Measurements from ENCODE around the gene ESAM.
"Not testable (repeated sequence)": the region's sequence is repeated elsewhere in the genome, so short reads cannot be mapped to it uniquely, and the experiment has no call there.

Gene ESAM

DNA sequence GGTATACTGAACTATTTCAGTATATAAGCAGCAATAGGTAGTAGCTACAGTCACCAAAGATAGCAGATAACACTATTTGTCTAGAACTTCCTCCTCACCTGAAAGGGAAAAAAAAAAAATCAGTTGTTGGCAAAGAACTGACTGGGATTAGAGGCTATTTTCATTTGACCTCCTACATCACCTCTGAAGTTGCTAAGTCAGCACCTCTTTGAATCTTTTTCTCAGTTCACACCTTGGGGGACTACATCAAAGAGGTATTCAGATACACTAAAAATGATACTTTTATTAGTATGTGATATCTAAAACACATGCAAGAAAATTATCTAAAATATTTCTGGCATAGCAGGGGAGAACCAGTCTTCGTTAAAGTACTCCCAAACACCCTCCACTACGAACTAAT is 22.0 kb upstream of the ESAM start:
- Histone ChIP-seq H3K36me3 (ENCODE audit: insufficient read depth, low read length) (no peaks in the 10 kb centered on the region), H3K9ac (ENCODE audit: insufficient read length) (no peak overlapping the region), H3K27ac (no peak overlapping the region), H3K4me3 (no peak overlapping the region), H3K9me3 (ENCODE audit: low read depth, low read length) (no peaks in the 10 kb centered on the region)
- TF ChIP-seq POLR2AphosphoS5 (IDR thresholded peaks at IDR 0.05; ENCODE audit: borderline replicate concordance, low read depth, low read length) (no peak), FOXP2 (optimal IDR thresholded peaks at IDR 0.05; ENCODE audit: control extremely low read depth, extremely low read length, insufficient read depth) (no peak), EZH2 (IDR thresholded peaks at IDR 0.05) (no peak)
- no peak for DNase-seq (ENCODE audit: low read depth, low spot score)

DNA sequence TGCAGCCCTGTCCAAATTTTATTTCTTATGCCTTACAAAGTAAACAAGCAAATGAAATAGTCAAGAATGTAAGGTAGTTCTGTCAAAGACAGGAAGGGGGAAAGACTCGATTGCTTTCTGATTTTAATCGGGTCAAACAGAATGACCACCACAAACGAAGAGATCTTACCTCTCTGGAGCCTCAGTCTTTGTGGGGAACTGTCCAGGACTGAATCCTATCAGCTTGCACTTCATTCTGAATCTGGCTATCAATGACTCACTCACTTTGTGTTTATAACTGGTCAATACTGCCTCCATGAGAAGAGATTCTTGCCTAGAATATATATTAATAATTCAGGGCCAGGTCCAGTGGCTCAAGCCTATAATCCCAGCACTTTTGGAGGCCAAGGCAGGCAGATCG is 20.9 kb upstream of the ESAM start:
- H3K4me3 ChIP-seq, result no peak overlapping the region
- no peaks in the 10 kb centered on the region for H3K36me3 ChIP-seq (ENCODE audit: insufficient read depth, low read length)
- H3K27ac ChIP-seq, result no peak overlapping the region
- DNase-seq (ENCODE audit: low read depth, low spot score), result no peak
- no peaks in the 10 kb centered on the region for H3K9me3 ChIP-seq (ENCODE audit: low read depth, low read length)
- no peak overlapping the region for H3K9ac ChIP-seq (ENCODE audit: insufficient read length)
- TF ChIP-seq POLR2AphosphoS5 (IDR thresholded peaks at IDR 0.05; ENCODE audit: borderline replicate concordance, low read depth, low read length), result no peak
- TF ChIP-seq EZH2 (IDR thresholded peaks at IDR 0.05), result no peak
- no peak for TF ChIP-seq FOXP2 (optimal IDR thresholded peaks at IDR 0.05; ENCODE audit: control extremely low read depth, extremely low read length, insufficient read depth)

GRCh38 chr11:124779568-124779967 is 17.5 kb upstream of the ESAM start:
- Histone ChIP-seq H3K9me3 (ENCODE audit: low read depth, low read length) (no peaks in the 10 kb centered on the region), H3K27ac (no peak overlapping the region), H3K4me3 (no peak overlapping the region), H3K9ac (ENCODE audit: insufficient read length) (no peak overlapping the region), H3K36me3 (ENCODE audit: insufficient read depth, low read length) (no peaks in the 10 kb centered on the region)
- no peak for TF ChIP-seq FOXP2 (optimal IDR thresholded peaks at IDR 0.05; ENCODE audit: control extremely low read depth, extremely low read length, insufficient read depth)
- no peak for TF ChIP-seq EZH2 (IDR thresholded peaks at IDR 0.05)
- DNase-seq (ENCODE audit: low read depth, low spot score), result no peak

- no peak overlapping the region for H3K9ac ChIP-seq (ENCODE audit: insufficient read length)
- DNase-seq (ENCODE audit: low read depth, low spot score), result no peak
- no peak for TF ChIP-seq POLR2AphosphoS5 (IDR thresholded peaks at IDR 0.05; ENCODE audit: borderline replicate concordance, low read depth, low read length)
- TF ChIP-seq FOXP2 (optimal IDR thresholded peaks at IDR 0.05; ENCODE audit: control extremely low read depth, extremely low read length, insufficient read depth), result no peak
- TF ChIP-seq EZH2 (IDR thresholded peaks at IDR 0.05), result no peak
- no peaks in the 10 kb centered on the region for H3K9me3 ChIP-seq (ENCODE audit: low read depth, low read length)
- H3K27ac ChIP-seq, result no peak overlapping the region
- no peaks in the 10 kb centered on the region for H3K36me3 ChIP-seq (ENCODE audit: insufficient read depth, low read length)
- no peak overlapping the region for H3K4me3 ChIP-seq
These were observed 16.2 kb upstream of the ESAM start for GRCh38 chr11:124778281-124778680.

GRCh38 chr11:124776865-124777645 is 15.0 kb upstream of the ESAM start:
- no peak overlapping the region for H3K27ac ChIP-seq
- H3K9me3 ChIP-seq (ENCODE audit: low read depth, low read length), result no peaks in the 10 kb centered on the region
- no peak overlapping the region for H3K4me3 ChIP-seq
- TF ChIP-seq POLR2AphosphoS5 (IDR thresholded peaks at IDR 0.05; ENCODE audit: borderline replicate concordance, low read depth, low read length), result no peak
- TF ChIP-seq FOXP2 (optimal IDR thresholded peaks at IDR 0.05; ENCODE audit: control extremely low read depth, extremely low read length, insufficient read depth), result no peak
- TF ChIP-seq EZH2 (IDR thresholded peaks at IDR 0.05), result no peak
- no peak for DNase-seq (ENCODE audit: low read depth, low spot score)
- H3K36me3 ChIP-seq (ENCODE audit: insufficient read depth, low read length), result no peaks in the 10 kb centered on the region; the same call in 1 of the 2 replicates
- H3K9ac ChIP-seq (ENCODE audit: insufficient read length), result no peak overlapping the region

GRCh38 chr11:124770959-124771358 is 8.9 kb upstream of the ESAM start:
- not testable (repeated sequence) for H3K4me3 ChIP-seq; H3K36me3 ChIP-seq (ENCODE audit: insufficient read depth, low read length); DNase-seq (ENCODE audit: low read depth, low spot score); H3K9ac ChIP-seq (ENCODE audit: insufficient read length); H3K27ac ChIP-seq; H3K9me3 ChIP-seq (ENCODE audit: low read depth, low read length)

- no peak for DNase-seq (ENCODE audit: low read depth, low spot score)
- Histone ChIP-seq H3K27ac (no peak overlapping the region), H3K36me3 (ENCODE audit: insufficient read depth, low read length) (peaks cover 5% of the 10 kb centered on the region)
These were observed 8.0 kb upstream of the ESAM start for GRCh38 chr11:124769806-124770774.

DNA sequence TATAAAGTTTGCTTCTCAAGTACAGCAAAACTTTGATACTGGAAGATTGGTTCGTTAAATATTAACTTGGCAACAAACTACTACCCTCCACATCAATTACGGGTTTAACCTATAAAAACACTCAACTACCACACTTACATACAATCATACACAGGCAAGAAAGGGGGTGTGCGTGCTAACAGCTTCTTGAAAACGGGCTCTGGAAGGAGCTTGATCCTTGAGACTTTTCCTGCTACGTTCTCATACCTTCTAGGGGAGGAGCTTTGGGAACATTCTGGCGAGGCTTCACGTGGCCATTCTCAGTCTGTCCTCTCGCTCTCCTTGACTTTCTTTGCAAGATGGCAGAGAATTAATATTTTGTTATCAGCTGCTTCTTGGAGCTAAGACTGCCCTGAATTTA is 6.8 kb upstream of the ESAM start:
- Histone ChIP-seq H3K9me3 (ENCODE audit: low read depth, low read length) (no peaks in the 10 kb centered on the region), H3K36me3 (ENCODE audit: insufficient read depth, low read length) (peaks cover 5% of the 10 kb centered on the region), H3K4me3 (no peak overlapping the region), H3K9ac (ENCODE audit: insufficient read length) (no peak overlapping the region), H3K27ac (no peak overlapping the region)
- no peak for DNase-seq (ENCODE audit: low read depth, low spot score)
- TF ChIP-seq POLR2AphosphoS5 (IDR thresholded peaks at IDR 0.05; ENCODE audit: borderline replicate concordance, low read depth, low read length), result no peak
- no peak for TF ChIP-seq FOXP2 (optimal IDR thresholded peaks at IDR 0.05; ENCODE audit: control extremely low read depth, extremely low read length, insufficient read depth)
- TF ChIP-seq EZH2 (IDR thresholded peaks at IDR 0.05), result no peak

More at GRCh38 chr11:124769806-124770774, 8.0 kb upstream of the ESAM start:
- TF ChIP-seq FOXP2 (optimal IDR thresholded peaks at IDR 0.05; ENCODE audit: control extremely low read depth, extremely low read length, insufficient read depth), result no peak
- no peaks in the 10 kb centered on the region for H3K9me3 ChIP-seq (ENCODE audit: low read depth, low read length)
- no peak overlapping the region for H3K4me3 ChIP-seq
- H3K9ac ChIP-seq (ENCODE audit: insufficient read length), result no peak overlapping the region

All from SK-N-MC (cell line).